GM18511 (cell line): ENCODE data around the gene EIF2S1.
"Not testable (repeated sequence)": the region's sequence is repeated elsewhere in the genome, so short reads cannot be mapped to it uniquely, and the experiment has no call there.

Experiments used
- ATAC-seq: cut with Tn5 transposase; IDR thresholded peaks from one replicate; pipeline ENCODE4 v1.9.1; 2021; ENCODE audit warnings: mild to moderate bottlenecking, moderate library complexity; ENCODE audit not compliant: unreplicated experiment

Gene EIF2S1

GRCh38 chr14:67359775-67360469, at the start of gene EIF2S1, which contains the start of gene ATP6V1D:
TSS of gene EIF2S1 (plus strand) at chr14:67360328. CDS start at chr14:67364768, 4,440 bp downstream.
TSS of gene ATP6V1D (minus strand) at chr14:67359804. CDS start at chr14:67359698, 106 bp downstream.
- peak; percentile 92 for ATAC-seq

- ATAC-seq, result no peak
These were observed 48.3 kb upstream of the EIF2S1 start for GRCh38 chr14:67311868-67312267.

GRCh38 chr14:67313153-67313552, 47.0 kb upstream of the EIF2S1 start:
- no peak for ATAC-seq

- no peak for ATAC-seq
These were observed 42.3 kb upstream of the EIF2S1 start for GRCh38 chr14:67317822-67318221.

GRCh38 chr14:67319142-67319541, 41.0 kb upstream of the EIF2S1 start:
- ATAC-seq, result no peak

GRCh38 chr14:67329666-67330065, 30.5 kb upstream of the EIF2S1 start:
- ATAC-seq, result not testable (repeated sequence)

GRCh38 chr14:67331368-67332125, 28.6 kb upstream of the EIF2S1 start:
- ATAC-seq, result no peak

- no peak for ATAC-seq
These were observed 27.7 kb upstream of the EIF2S1 start for GRCh38 chr14:67332468-67332867.

GRCh38 chr14:67335781-67336180, 24.3 kb upstream of the EIF2S1 start:
- ATAC-seq, result no peak

GRCh38 chr14:67341231-67341630, 18.9 kb upstream of the EIF2S1 start:
- not testable (repeated sequence) for ATAC-seq

- no peak for ATAC-seq
These were observed 16.4 kb upstream of the EIF2S1 start for GRCh38 chr14:67343601-67344230.

GRCh38 chr14:67345583-67345982, 14.5 kb upstream of the EIF2S1 start:
- ATAC-seq, result no peak

GRCh38 chr14:67352055-67352454, 8.1 kb upstream of the EIF2S1 start:
- no peak for ATAC-seq

- ATAC-seq, result no peak
These were observed 2.8 kb upstream of the EIF2S1 start for GRCh38 chr14:67357186-67357968.

- ATAC-seq, result no peak
These were observed 2.2 kb upstream of the EIF2S1 start for GRCh38 chr14:67357969-67358354.

GRCh38 chr14:67358924-67359774, 979 bp upstream of the EIF2S1 start:
- no peak for ATAC-seq

- ATAC-seq, result peak; percentile 33
These were observed 510 bp downstream of the EIF2S1 start for GRCh38 chr14:67360470-67361206.

GRCh38 chr14:67365476-67365875, 5.3 kb downstream of the EIF2S1 start:
- no peak for ATAC-seq

GRCh38 chr14:67370830-67371229, 10.7 kb downstream of the EIF2S1 start:
- ATAC-seq, result no peak
